IMR-90 (cell line): ENCODE measurements around the gene PLXNB3. TPM values are rescaled to one million over a fixed set of nuclear protein-coding genes. Genes with fewer than 3 reads are reported as not detected.
A peak's percentile ranks its signal among the peaks of the same experiment; 100 is the strongest.

Experiments
- ATAC-seq: fragments of 200-7000 bp; cut with Tn5 transposase; 2 replicates; pipeline ENCODE4 v1.9.1; 2020; ENCODE audit warnings: low read depth, mild to moderate bottlenecking, moderate library complexity
- BruUV-seq: library from RNA; stranded (reverse); fragments of 400-500 nt; replicated peaks from 2 replicates; lab custom pipeline; 2021; lab: Mats Ljungman, UMichigan
- CTCF ChIA-PET: fragments of 300-600 bp; formaldehyde crosslinking; extraction: SDS; loops from one replicate; lab custom pipeline; 2021; ENCODE audit warnings: antibody characterized with exemption; lab: Yijun Ruan, JAX
- POLR2A ChIA-PET: fragments of 300-600 bp; sonication (Branson Sonifier 250); formaldehyde crosslinking; loops from one replicate; lab custom pipeline; 2022; ENCODE audit warnings: antibody characterized with exemption; ENCODE audit not compliant: unreplicated experiment; lab: Charles Lee
- DNase-seq: peaks from one replicate; pipeline ENCODE4 v3.0.0; 2013
- H2AFZ ChIP-seq: replicated peaks from 2 replicates; pipeline ENCODE3; 2013; ENCODE audit warnings: low read length, mild to moderate bottlenecking; ENCODE audit not compliant: poor library complexity
- H2AK5ac ChIP-seq: 2 replicates; pipeline ENCODE4 v1.6.1; 2013; ENCODE audit warnings: low read depth, low read length, inconsistent platforms
- H2AK9ac ChIP-seq: replicated peaks from 2 replicates; pipeline ENCODE3; 2013; ENCODE audit warnings: mild to moderate bottlenecking, low read depth, low read length, moderate library complexity; ENCODE audit not compliant: poor library complexity
- H2BK120ac ChIP-seq: 2 replicates; pipeline ENCODE4 v1.6.1; 2013; ENCODE audit warnings: low read depth, low read length, inconsistent platforms
- H2BK15ac ChIP-seq: 3 replicates; pipeline ENCODE4 v1.6.1; 2013; ENCODE audit warnings: low read depth, low read length, inconsistent platforms
- H2BK20ac ChIP-seq: 2 replicates; pipeline ENCODE4 v1.6.1; 2013; ENCODE audit warnings: low read depth, mild to moderate bottlenecking, inconsistent platforms, low read length, moderate library complexity
- H2BK5ac ChIP-seq: 2 replicates; pipeline ENCODE4 v1.6.1; 2013; ENCODE audit warnings: mild to moderate bottlenecking, low read depth, low read length, inconsistent platforms; ENCODE audit not compliant: poor library complexity, severe bottlenecking
- H3K14ac ChIP-seq: replicated peaks from 2 replicates; pipeline ENCODE4 v1.6.1; 2013; ENCODE audit warnings: low read depth, low read length, inconsistent platforms
- H3K18ac ChIP-seq: 2 replicates; pipeline ENCODE4 v1.6.1; 2013; ENCODE audit warnings: low read depth, low read length, control low read depth
- H3K23ac ChIP-seq: 2 replicates; pipeline ENCODE4 v1.6.1; 2013; ENCODE audit warnings: low read depth, low read length, inconsistent platforms
- H3K27ac ChIP-seq: 2 replicates; pipeline ENCODE4 v1.5.1; 2013; ENCODE audit warnings: mild to moderate bottlenecking, control low read depth, low read length; ENCODE audit not compliant: insufficient read depth
- H3K27me3 ChIP-seq: 2 replicates; pipeline ENCODE4 v1.6.1; 2013; ENCODE audit warnings: low read length; ENCODE audit not compliant: control insufficient read depth, insufficient read depth
- H3K36me3 ChIP-seq: 2 replicates; pipeline ENCODE4 v1.6.1; 2013; ENCODE audit warnings: low read length, mixed read lengths; ENCODE audit not compliant: control insufficient read depth, insufficient read depth
- H3K4ac ChIP-seq: 2 replicates; pipeline ENCODE4 v1.6.1; 2013; ENCODE audit warnings: low read depth, low read length, inconsistent platforms
- H3K4me1 ChIP-seq: 2 replicates; pipeline ENCODE4 v1.6.1; 2013; ENCODE audit warnings: low read length, mixed read lengths; ENCODE audit not compliant: control insufficient read depth, insufficient read depth
- H3K4me2 ChIP-seq: 2 replicates; pipeline ENCODE4 v1.6.1; 2013; ENCODE audit warnings: low read depth, mild to moderate bottlenecking, control low read depth, low read length, moderate library complexity
- H3K4me3 ChIP-seq: 2 replicates; pipeline ENCODE4 v1.5.1; 2013; ENCODE audit warnings: low read depth, mild to moderate bottlenecking, control low read depth, low read length, moderate library complexity; ENCODE audit not compliant: insufficient read depth
- H3K56ac ChIP-seq: 2 replicates; pipeline ENCODE4 v1.6.1; 2013; ENCODE audit warnings: low read length, inconsistent platforms; ENCODE audit not compliant: insufficient read depth; ENCODE audit errors: extremely low read depth
- H3K79me1 ChIP-seq, 2 experiments: 2 replicates each; pipeline ENCODE4 v1.6.1; 2013; ENCODE audit warnings: low read length in 2 of 2, inconsistent platforms in 1 of 2, low read depth in 1 of 2
- H3K9ac ChIP-seq: 2 replicates; pipeline ENCODE4 v1.6.1; 2013; ENCODE audit warnings: low read depth, low read length, control low read depth
- H3K9me1 ChIP-seq: 2 replicates; pipeline ENCODE4 v1.6.1; 2013; ENCODE audit warnings: low read length, inconsistent platforms; ENCODE audit not compliant: insufficient read depth
- H3K9me3 ChIP-seq: 2 replicates; pipeline ENCODE4 v1.6.1; 2013; ENCODE audit warnings: low read length; ENCODE audit not compliant: control insufficient read depth, insufficient read depth
- H4K20me1 ChIP-seq: 2 replicates; pipeline ENCODE4 v1.6.1; 2013; ENCODE audit warnings: low read length, inconsistent platforms; ENCODE audit not compliant: insufficient read depth
- H4K5ac ChIP-seq: 2 replicates; pipeline ENCODE4 v1.6.1; 2013; ENCODE audit warnings: mild to moderate bottlenecking, low read depth, low read length, control low read depth
- H4K8ac ChIP-seq, 2 experiments: 2 replicates each; pipeline ENCODE4 v1.6.1; 2013; ENCODE audit warnings: low read depth in 2 of 2, low read length in 2 of 2, control low read depth in 1 of 2, inconsistent platforms in 1 of 2
- H4K91ac ChIP-seq: 2 replicates; pipeline ENCODE4 v1.6.1; 2013; ENCODE audit warnings: low read depth, low read length, inconsistent platforms; ENCODE audit not compliant: insufficient read depth
- CTCF ChIP-seq: conservative IDR thresholded peaks from 2 replicates; pipeline ENCODE4 v1.5.1; 2012; ENCODE audit warnings: mild to moderate bottlenecking, low read depth, low read length, improper control_type of control experiment
- RAD21 ChIP-seq: IDR thresholded peaks from 2 replicates; pipeline ENCODE4 v1.6.1; 2012; ENCODE audit warnings: low read length, improper control_type of control experiment
- RFX5 ChIP-seq: IDR thresholded peaks from 2 replicates; pipeline ENCODE4 v1.8.0; 2012; ENCODE audit warnings: low read depth, mild to moderate bottlenecking, low read length, moderate library complexity
- SMC3 ChIP-seq: fragments of 150-350 bp; IDR thresholded peaks from 2 replicates; pipeline ENCODE4 v1.6.1; 2016; ENCODE audit warnings: low read depth, mild to moderate bottlenecking, antibody characterized with exemption, low read length, moderate library complexity
- WGBS, 2 experiments: methylation state at CpG; one replicate each; pipeline versions ENCODE4 v1.1.5 to v1.1.7; 2013; ENCODE audit warnings: missing lambda C conversion rate in 2 of 2; ENCODE audit not compliant: insufficient read length in 1 of 2; ENCODE audit errors: extremely low coverage in 2 of 2; 5-methylcytosine and 5-hydroxymethylcytosine counted together
- dilution Hi-C: fragments of 300-500 bp; cut with HindIII; formaldehyde crosslinking; loops from one replicate; pipeline ENCODE4 v1.14.3; 2018; ENCODE audit warnings: low sequenced_read_pairs; ENCODE audit not compliant: unreplicated experiment
- in situ Hi-C: fragments of 300-500 bp; cut with MboI; formaldehyde crosslinking; loops from 3 replicates; pipeline ENCODE4 v1.14.3; 2019; ENCODE audit warnings: low sequenced_read_pairs, inconsistent platforms, mixed read lengths
- intact Hi-C: fragments of 100-400 bp; cut with micrococcal nuclease; formaldehyde crosslinking; loops from 2 replicates; pipeline ENCODE4 v1.10.0; 2022
- polyA plus RNA-seq, 3 experiments: library from polyadenylated mRNA; depleted of rRNA; stranded (reverse); fragments of >200 nt; gene quantifications; 2 replicates each; pipeline ENCODE4 v1.2.3, GENCODE V29; 2012; ENCODE audit warnings: low replicate concordance in 1 of 3
- total RNA-seq: library from RNA; depleted of rRNA; stranded (reverse); fragments of >200 nt; gene quantifications from 2 replicates; pipeline ENCODE4 v1.2.3, GENCODE V29; 2012

The PLXNB3 gene
- total and polyA plus RNA-seq, 2 of the 4 experiments (the other 2 are of a cell fraction) = 0.36 to 22.3 TPM

- TF ChIP-seq CTCF = peak; percentile 72
- TF ChIP-seq SMC3 = peak; percentile 67
These were observed at the start of gene PLXNB3 (continued) for GRCh38 chrX:153763989-153764755.

GRCh38 chrX:153714256-153714655 is 49.8 kb upstream of the PLXNB3 start:
- no TSS peak for BruUV-seq
- Histone ChIP-seq H3K14ac (no peak overlapping the region), H3K56ac (no peak overlapping the region), H2BK120ac (no peak overlapping the region), H4K5ac (no peak overlapping the region), H2AFZ (no peak overlapping the region), H3K4ac (no peak overlapping the region), H3K4me1 (no peaks in the 10 kb centered on the region; the same call in 1 of the 2 replicates), H2BK15ac (no peak overlapping the region), H2BK5ac (no peak overlapping the region), H3K27me3 (no peaks in the 10 kb centered on the region), H3K4me3 (no peak overlapping the region), H2AK5ac (no peak overlapping the region), H2BK20ac (no peak overlapping the region), H4K91ac (no peak overlapping the region), H2AK9ac (no peak overlapping the region), H3K27ac (no peak overlapping the region), H3K9ac (no peak overlapping the region), H3K79me1 (0 out of 4 replicates have a peak, but pooled peaks cover 0 to under 1% of the 10 kb centered on the region in 2 experiments), H3K9me3 (no peaks in the 10 kb centered on the region), H3K9me1 (no peaks in the 10 kb centered on the region), H3K23ac (no peak overlapping the region), H3K18ac (no peak overlapping the region), H3K36me3 (peaks cover 43% of the 10 kb centered on the region), H3K4me2 (no peak overlapping the region), H4K8ac (no peak overlapping the region), H4K20me1 (no peaks in the 10 kb centered on the region)
- no CpG with 5 or more reads among the region's 3 CpGs for WGBS, 2 experiments
- TF ChIP-seq RFX5 (no peak), RAD21 (no peak)
- intact Hi-C loops = no loop called here
- in situ Hi-C loops = no loop called here
- dilution Hi-C loops = no loop called here
- ChIA-PET CTCF (no interaction called here), POLR2A (no interaction called here)
- DNase-seq (peak; percentile 13), ATAC-seq (peak; percentile 46)
